Activated CD8-positive, alpha-beta T cell treated with anti-CD3 and anti-CD28 coated beads for 36 hours (primary cell): Measurements from ENCODE around the gene DNAJC6. TPM values are rescaled to one million over a fixed set of nuclear protein-coding genes. Genes with fewer than 3 reads are reported as not detected.

Source experiments
- ATAC-seq: fragments of 200-7000 bp; cut with Tn5 transposase; one replicate; pipeline ENCODE4 v1.10.0; 2021; ENCODE audit warnings: mild to moderate bottlenecking, moderate library complexity
- CTCF ChIA-PET: fragments of 350-600 bp; sonication (Branson Sonifier 250); formaldehyde crosslinking; loops from one replicate; lab custom pipeline; 2021; ENCODE audit warnings: antibody characterized with exemption; lab: Charles Lee
- POLR2A ChIA-PET: fragments of 350-600 bp; sonication (Branson Sonifier 250); formaldehyde crosslinking; loops from one replicate; lab custom pipeline; 2021; ENCODE audit warnings: antibody characterized with exemption; lab: Charles Lee
- DNase-seq: peaks from one replicate; pipeline ENCODE4 v3.0.0-alpha.2; 2020
- H3K27ac Mint-ChIP-seq: one replicate; pipeline ENCODE4 v1.8.0; 2021; ENCODE audit warnings: mild to moderate bottlenecking, mixed read lengths
- H3K27me3 Mint-ChIP-seq: one replicate; pipeline ENCODE4 v1.8.0; 2021; ENCODE audit warnings: mixed read lengths
- H3K36me3 Mint-ChIP-seq: one replicate; pipeline ENCODE4 v1.8.0; 2021; ENCODE audit warnings: low read depth, mixed read lengths
- H3K4me1 Mint-ChIP-seq: one replicate; pipeline ENCODE4 v1.8.0; 2021; ENCODE audit warnings: low read depth, mixed read lengths
- H3K4me3 Mint-ChIP-seq: one replicate; pipeline ENCODE4 v1.8.0; 2021; ENCODE audit warnings: mild to moderate bottlenecking, moderate library complexity, mixed read lengths
- H3K9me3 Mint-ChIP-seq: one replicate; pipeline ENCODE4 v1.8.0; 2021; ENCODE audit warnings: mixed read lengths
- intact Hi-C: fragments of 100-400 bp; cut with micrococcal nuclease; formaldehyde crosslinking; loops from one replicate; pipeline ENCODE4 v1.10.0; 2022
- total RNA-seq, 2 experiments: library from RNA; stranded (reverse); gene quantifications; one replicate each; pipeline ENCODE4 v1.2.3, GENCODE V29; 2021
- TF ChIP-seq, protein P1 (sequence below): fragments of 200-600 bp; IDR thresholded peaks from one replicate; pipeline ENCODE4 v1.8.0; 2022; ENCODE audit warnings: antibody characterized with exemption, mild to moderate bottlenecking

Gene DNAJC6
- total RNA-seq, 2 experiments from 2014 or later, result 2.1 to 2.2 TPM

DNA sequence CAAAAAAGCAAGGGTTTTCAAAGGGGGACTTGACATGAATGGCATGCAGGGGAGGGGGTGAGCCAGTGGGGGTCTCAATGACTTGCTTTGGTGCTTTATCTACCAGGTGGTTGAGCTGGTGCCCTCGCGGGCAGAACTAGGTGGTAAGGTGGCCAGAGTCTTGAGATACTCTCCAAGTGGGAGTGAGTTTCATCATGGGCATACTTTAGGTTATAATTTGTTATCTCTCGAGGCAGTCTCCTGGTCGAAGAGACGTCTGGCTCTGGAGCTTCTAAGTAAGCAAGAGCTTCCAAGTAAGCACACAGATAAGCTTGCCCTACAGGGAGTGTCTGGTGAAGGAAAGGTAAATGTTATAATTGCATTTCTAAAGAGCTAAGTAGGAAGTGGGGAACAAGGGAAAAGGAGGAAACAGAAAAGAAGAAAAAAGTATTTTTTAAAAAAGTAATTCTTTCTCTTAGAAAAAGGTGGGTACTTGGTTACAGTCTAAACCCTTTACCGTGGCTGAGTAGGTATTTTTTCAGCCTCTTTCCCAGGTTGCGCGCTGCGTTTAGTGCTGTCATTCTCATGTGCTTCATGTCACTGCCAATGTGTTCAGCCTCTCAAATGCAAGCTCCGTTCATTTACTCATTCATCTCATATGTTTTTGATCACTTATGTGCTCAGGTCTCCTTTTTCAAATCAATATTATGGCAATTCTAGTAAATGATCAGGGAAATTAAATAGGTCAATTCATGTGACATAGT, 31.6 kb upstream of the DNAJC6 start:
- TF ChIP-seq, protein P1, sequence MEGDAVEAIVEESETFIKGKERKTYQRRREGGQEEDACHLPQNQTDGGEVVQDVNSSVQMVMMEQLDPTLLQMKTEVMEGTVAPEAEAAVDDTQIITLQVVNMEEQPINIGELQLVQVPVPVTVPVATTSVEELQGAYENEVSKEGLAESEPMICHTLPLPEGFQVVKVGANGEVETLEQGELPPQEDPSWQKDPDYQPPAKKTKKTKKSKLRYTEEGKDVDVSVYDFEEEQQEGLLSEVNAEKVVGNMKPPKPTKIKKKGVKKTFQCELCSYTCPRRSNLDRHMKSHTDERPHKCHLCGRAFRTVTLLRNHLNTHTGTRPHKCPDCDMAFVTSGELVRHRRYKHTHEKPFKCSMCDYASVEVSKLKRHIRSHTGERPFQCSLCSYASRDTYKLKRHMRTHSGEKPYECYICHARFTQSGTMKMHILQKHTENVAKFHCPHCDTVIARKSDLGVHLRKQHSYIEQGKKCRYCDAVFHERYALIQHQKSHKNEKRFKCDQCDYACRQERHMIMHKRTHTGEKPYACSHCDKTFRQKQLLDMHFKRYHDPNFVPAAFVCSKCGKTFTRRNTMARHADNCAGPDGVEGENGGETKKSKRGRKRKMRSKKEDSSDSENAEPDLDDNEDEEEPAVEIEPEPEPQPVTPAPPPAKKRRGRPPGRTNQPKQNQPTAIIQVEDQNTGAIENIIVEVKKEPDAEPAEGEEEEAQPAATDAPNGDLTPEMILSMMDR, result no peak
- no peak overlapping the region for H3K27ac Mint-ChIP-seq
- H3K27me3 Mint-ChIP-seq, result peaks cover 12% of the 10 kb centered on the region
- H3K36me3 Mint-ChIP-seq, result no peaks in the 10 kb centered on the region
- no peaks in the 10 kb centered on the region for H3K4me1 Mint-ChIP-seq
- ChIA-PET POLR2A (interaction anchor here (0.6 to 0.8 kb wide), 2 partner anchors 21 to 63 kb away, joined by 3 read pairs; no protein-coding TSS in a partner anchor), CTCF (no interaction called here)
- intact Hi-C loops, result no loop called here
- H3K4me3 Mint-ChIP-seq, result no peak overlapping the region
- ATAC-seq (no peak), DNase-seq (no peak)
- no peaks in the 10 kb centered on the region for H3K9me3 Mint-ChIP-seq

DNA sequence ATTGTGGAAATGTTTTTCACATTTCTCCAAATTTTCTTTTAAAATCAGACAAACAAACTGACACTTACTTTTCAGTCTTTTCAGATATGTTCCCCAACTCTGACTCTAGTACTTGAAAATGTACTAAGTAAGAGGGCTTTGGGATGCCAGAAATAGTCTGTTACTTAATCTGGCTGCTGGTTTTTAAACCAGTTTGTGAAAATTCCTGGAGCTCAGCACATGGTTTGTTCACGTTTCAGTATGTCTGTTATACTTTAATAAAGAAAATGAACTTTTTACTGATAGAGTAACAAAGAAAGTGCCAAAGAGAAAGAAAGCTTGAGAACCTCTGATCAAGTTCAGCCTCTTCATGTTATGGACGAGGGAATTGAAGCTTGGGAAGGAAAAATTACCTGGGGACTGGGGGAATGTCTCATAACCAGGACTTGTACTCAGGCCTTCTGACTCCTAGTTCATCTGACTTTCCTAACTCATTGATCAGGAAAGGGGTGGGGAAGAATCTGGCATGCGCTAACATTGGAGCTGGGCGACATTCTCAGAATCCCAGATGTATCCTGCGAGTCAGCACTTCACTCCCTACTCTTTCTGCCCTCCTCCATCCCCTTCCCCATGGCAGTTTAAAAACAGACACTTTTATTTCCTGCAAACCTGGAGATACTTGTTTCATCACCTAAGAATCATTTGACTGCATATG, 30.8 kb upstream of the DNAJC6 start:
- Mint-ChIP-seq H3K9me3 (no peaks in the 10 kb centered on the region), H3K4me1 (no peaks in the 10 kb centered on the region), H3K27me3 (peaks cover 12% of the 10 kb centered on the region), H3K27ac (no peak overlapping the region), H3K36me3 (no peaks in the 10 kb centered on the region), H3K4me3 (no peak overlapping the region)
- intact Hi-C loops, result no loop called here
- POLR2A ChIA-PET, result interaction anchor here (0.6 to 0.8 kb wide), 2 partner anchors 22 to 63 kb away, joined by 3 read pairs; no protein-coding TSS in a partner anchor
- DNase-seq (no peak), ATAC-seq (no peak)
- CTCF ChIA-PET, result no interaction called here
- TF ChIP-seq, protein P1, result no peak

DNA sequence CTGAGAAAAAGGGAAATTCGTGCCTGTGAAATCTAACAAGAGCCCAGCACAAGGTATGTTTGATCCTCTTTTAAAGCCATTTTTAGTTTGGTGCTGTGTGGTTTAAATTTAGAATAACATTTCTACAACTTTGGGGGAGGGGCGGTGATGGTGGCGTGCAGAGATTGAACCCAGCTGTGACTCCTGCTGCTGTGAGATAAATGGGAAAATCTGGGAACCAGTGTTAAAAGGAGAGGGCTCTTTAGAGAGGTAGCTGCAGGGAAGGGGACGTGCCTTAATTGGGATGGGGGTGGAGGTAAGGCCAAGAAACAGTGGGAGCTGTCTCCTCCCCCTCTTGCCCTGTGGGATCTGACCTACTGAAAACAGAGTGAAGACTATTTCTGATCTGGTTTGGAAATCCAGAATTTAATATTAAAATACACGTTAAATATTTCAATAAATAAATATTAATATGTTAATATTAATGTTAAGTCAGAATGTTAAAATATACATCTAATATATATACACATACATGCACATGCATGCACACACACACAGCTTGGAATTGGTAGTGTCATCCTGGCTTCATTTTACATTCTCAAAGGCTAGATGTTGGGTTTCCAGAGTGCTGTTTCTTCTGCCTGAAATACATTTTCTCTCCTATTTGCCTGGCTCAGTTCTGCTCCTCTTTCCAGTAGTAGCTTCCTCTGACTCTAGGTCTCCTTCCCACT, 30.1 kb upstream of the DNAJC6 start:
- Mint-ChIP-seq H3K36me3 (no peaks in the 10 kb centered on the region), H3K27ac (no peak overlapping the region), H3K27me3 (peaks cover 12% of the 10 kb centered on the region), H3K9me3 (no peaks in the 10 kb centered on the region), H3K4me1 (no peaks in the 10 kb centered on the region), H3K4me3 (no peak overlapping the region)
- DNase-seq (no peak), ATAC-seq (no peak)
- POLR2A ChIA-PET, result no interaction called here
- CTCF ChIA-PET, result no interaction called here
- intact Hi-C loops, result no loop called here
- TF ChIP-seq, protein P1, result no peak

DNA sequence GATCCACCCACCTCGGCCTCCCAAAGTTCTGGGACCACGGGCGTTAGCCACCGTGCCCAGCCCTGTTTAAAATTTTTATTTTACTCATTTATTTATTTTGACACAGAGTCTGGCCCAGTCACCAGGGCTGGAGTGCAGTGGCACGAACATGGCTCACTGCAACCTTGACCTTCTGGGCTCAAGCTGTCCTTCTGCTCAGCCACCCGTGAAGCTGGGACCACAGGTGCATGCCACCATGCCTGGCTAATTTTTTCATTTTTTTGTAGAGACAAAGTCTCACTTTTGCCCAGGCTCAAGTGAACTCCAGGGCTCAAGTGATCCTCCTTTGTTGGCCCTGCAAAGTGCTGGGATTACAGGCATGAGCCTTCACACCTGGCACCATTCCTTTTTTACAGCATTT, 27.5 kb upstream of the DNAJC6 start:
- Mint-ChIP-seq H3K27me3 (peaks cover 13% of the 10 kb centered on the region), H3K27ac (no peak overlapping the region), H3K9me3 (no peaks in the 10 kb centered on the region), H3K4me3 (no peak overlapping the region), H3K36me3 (no peaks in the 10 kb centered on the region), H3K4me1 (no peaks in the 10 kb centered on the region)
- DNase-seq (no peak), ATAC-seq (no peak)
- intact Hi-C loops, result no loop called here
- ChIA-PET CTCF (no interaction called here), POLR2A (no interaction called here)
- TF ChIP-seq, protein P1, result no peak
